OCI-LY3 (cell line): ENCODE measurements around the gene GDPD4.

Experiments used
- H2AFZ ChIP-seq: fragments of 200-600, 300-600 bp; shearing (Covaris generic); 2 replicates; pipeline ENCODE4 v1.6.0; 2014; ENCODE audit warnings: antibody characterized with exemption, low read depth, low read length
- H3K27ac ChIP-seq: fragments of 200-600, 300-600 bp; sonication (generic); 2 replicates; pipeline ENCODE4 v1.5.1; 2014; ENCODE audit warnings: mild to moderate bottlenecking, low read length, moderate library complexity, mixed read lengths
- H3K27me3 ChIP-seq: fragments of 200-600, 300-600 bp; sonication (generic); 2 replicates; pipeline ENCODE4 v1.6.1; 2014; ENCODE audit warnings: low read depth, low read length, mixed read lengths
- H3K36me3 ChIP-seq: fragments of 200-600, 300-600 bp; sonication (generic); replicated peaks from 2 replicates; pipeline ENCODE3; 2014; ENCODE audit warnings: low read depth, low read length, mixed read lengths
- H3K4me1 ChIP-seq: fragments of 300-600, 200-600 bp; sonication (generic); 2 replicates; pipeline ENCODE4 v1.6.1; 2014; ENCODE audit warnings: low read length, mixed read lengths
- H3K4me2 ChIP-seq: fragments of 200-600, 300-600 bp; sonication (generic); 2 replicates; pipeline ENCODE4 v1.6.1; 2014; ENCODE audit warnings: low read length, mixed read lengths
- H3K4me3 ChIP-seq: fragments of 300-600, 200-600 bp; sonication (generic); 2 replicates; pipeline ENCODE4 v1.5.1; 2014; ENCODE audit warnings: antibody characterized with exemption, mild to moderate bottlenecking, low read length, moderate library complexity
- H3K79me2 ChIP-seq: fragments of 300-600, 200-600 bp; shearing (Covaris generic); 2 replicates; pipeline ENCODE4 v1.6.1; 2014; ENCODE audit warnings: mild to moderate bottlenecking, low read length, mixed read lengths
- H3K9ac ChIP-seq: fragments of 300-600, 200-600 bp; shearing (Covaris generic); 2 replicates; pipeline ENCODE4 v1.6.0; 2014; ENCODE audit warnings: mild to moderate bottlenecking, low read length, moderate library complexity
- H3K9me3 ChIP-seq: fragments of 200-600, 300-600 bp; shearing (Covaris generic); 2 replicates; pipeline ENCODE4 v1.6.1; 2014; ENCODE audit warnings: low read length, mixed read lengths; ENCODE audit not compliant: insufficient read depth
- H4K20me1 ChIP-seq: fragments of 200-600, 300-600 bp; sonication (generic); 2 replicates; pipeline ENCODE4 v1.6.1; 2016; ENCODE audit warnings: low read length, mixed read lengths; ENCODE audit not compliant: insufficient read depth
- CTCF ChIP-seq: fragments of 200-600, 300-600 bp; sonication (generic); IDR thresholded peaks from 2 replicates; pipeline ENCODE4 v1.5.1; 2014; ENCODE audit warnings: antibody characterized with exemption, low read length, low read depth
- EZH2phosphoT487 ChIP-seq: fragments of 200-600 bp; shearing (Covaris generic); IDR thresholded peaks from 2 replicates; pipeline ENCODE4 v1.6.1; 2018; ENCODE audit warnings: antibody characterized with exemption, mixed run types, low read depth

The GDPD4 gene

DNA sequence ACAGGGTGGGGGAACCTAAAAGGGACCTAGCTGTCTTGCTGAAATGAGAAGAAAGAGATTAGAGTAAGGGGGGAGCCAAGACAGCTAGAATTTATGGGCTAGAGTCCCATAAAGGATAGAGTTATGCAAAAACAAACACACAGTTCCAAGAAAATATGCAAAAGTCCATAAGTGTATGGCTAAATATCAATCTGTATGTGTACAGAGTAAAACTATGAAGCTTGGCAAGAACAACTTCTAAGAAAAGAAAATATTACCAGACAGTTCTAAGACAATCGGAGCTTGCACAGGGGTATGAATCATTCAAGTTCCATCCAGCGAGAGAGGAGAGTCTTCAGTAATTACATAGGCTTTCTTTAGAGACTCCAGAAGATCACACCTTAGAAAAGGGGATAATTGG is 41.8 kb downstream of the GDPD4 start:
- Histone ChIP-seq H4K20me1 (no peaks in the 10 kb centered on the region), H3K79me2 (no peaks in the 10 kb centered on the region), H3K9ac (no peak overlapping the region), H2AFZ (no peak overlapping the region), H3K4me2 (no peak overlapping the region), H3K9me3 (0 out of 2 replicates have a peak, but pooled peaks cover 7% of the 10 kb centered on the region), H3K36me3 (no peaks in the 10 kb centered on the region), H3K27ac (no peak overlapping the region), H3K4me3 (no peak overlapping the region), H3K4me1 (no peaks in the 10 kb centered on the region), H3K27me3 (no peaks in the 10 kb centered on the region)
- no peak for TF ChIP-seq EZH2phosphoT487
- no peak for TF ChIP-seq CTCF

GRCh38 chr11:77253690-77254089 is 47.8 kb downstream of the GDPD4 start:
- no peaks in the 10 kb centered on the region for H3K27me3 ChIP-seq
- TF ChIP-seq CTCF = no peak
- no peak for TF ChIP-seq EZH2phosphoT487
- no peak overlapping the region for H2AFZ ChIP-seq
- H3K4me2 ChIP-seq = no peak overlapping the region
- no peak overlapping the region for H3K4me3 ChIP-seq
- no peaks in the 10 kb centered on the region for H3K36me3 ChIP-seq
- H3K4me1 ChIP-seq = no peaks in the 10 kb centered on the region
- H3K9me3 ChIP-seq = no peaks in the 10 kb centered on the region
- no peaks in the 10 kb centered on the region for H4K20me1 ChIP-seq
- H3K79me2 ChIP-seq = no peaks in the 10 kb centered on the region
- no peak overlapping the region for H3K27ac ChIP-seq
- no peak overlapping the region for H3K9ac ChIP-seq

DNA sequence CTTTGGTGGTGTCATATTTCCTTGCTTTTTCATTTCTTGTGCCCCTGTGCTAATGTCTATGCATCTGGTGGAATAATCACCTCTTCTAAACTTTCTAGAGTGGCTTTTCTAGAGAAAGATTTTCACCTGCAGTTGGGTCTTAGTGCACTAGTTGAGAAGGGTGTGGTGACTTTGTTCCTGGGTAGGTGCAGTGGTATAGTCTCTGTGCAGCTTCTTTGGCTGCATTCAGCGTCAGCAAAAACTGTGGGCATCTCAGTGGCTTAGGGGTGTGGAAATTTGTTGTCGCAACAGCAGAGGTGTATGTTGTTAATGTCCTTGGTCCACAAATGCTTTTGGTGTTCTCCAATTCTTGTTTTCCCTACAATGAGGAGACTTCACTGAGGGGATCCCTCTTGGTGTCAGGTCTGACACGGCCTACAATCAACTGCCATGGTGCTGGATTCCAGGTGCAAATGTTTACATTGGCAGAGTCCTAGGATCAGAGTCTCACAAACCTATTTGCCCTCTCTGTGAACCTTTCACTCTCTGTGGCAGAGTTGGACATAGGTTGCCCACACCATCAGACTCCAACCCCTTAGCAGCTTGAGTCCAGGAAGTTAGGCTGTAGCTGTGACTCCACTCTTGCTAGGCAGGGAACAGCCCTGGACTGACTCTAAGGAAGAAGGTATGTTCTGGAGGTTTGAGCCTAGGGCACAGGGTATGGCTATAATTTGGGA is 48.8 kb downstream of the GDPD4 start:
- Histone ChIP-seq H4K20me1 (no peaks in the 10 kb centered on the region), H3K9ac (no peak overlapping the region), H3K36me3 (no peaks in the 10 kb centered on the region), H3K27ac (no peak overlapping the region), H3K79me2 (no peaks in the 10 kb centered on the region), H3K27me3 (no peaks in the 10 kb centered on the region), H3K4me1 (no peaks in the 10 kb centered on the region), H3K4me3 (no peak overlapping the region), H3K4me2 (no peak overlapping the region), H2AFZ (no peak overlapping the region), H3K9me3 (no peaks in the 10 kb centered on the region)
- TF ChIP-seq CTCF (no peak), EZH2phosphoT487 (no peak)

- no peaks in the 10 kb centered on the region for H3K79me2 ChIP-seq
- H3K27me3 ChIP-seq = no peaks in the 10 kb centered on the region
- H3K9me3 ChIP-seq = no peaks in the 10 kb centered on the region
- H3K4me3 ChIP-seq = no peak overlapping the region
- H3K4me1 ChIP-seq = no peaks in the 10 kb centered on the region
- H2AFZ ChIP-seq = no peak overlapping the region
- H3K27ac ChIP-seq = no peak overlapping the region
- TF ChIP-seq EZH2phosphoT487 (no peak), CTCF (no peak)
- H3K4me2 ChIP-seq = no peak overlapping the region
- H3K36me3 ChIP-seq = no peaks in the 10 kb centered on the region
- H3K9ac ChIP-seq = no peak overlapping the region
- H4K20me1 ChIP-seq = no peaks in the 10 kb centered on the region
Measured at GRCh38 chr11:77250881-77251640, 50.4 kb downstream of the GDPD4 start.
